CD14-positive monocyte (primary cell): ENCODE measurements around the gene KDM5C. TPM values are rescaled to one million over a fixed set of nuclear protein-coding genes. Genes with fewer than 3 reads are reported as not detected.
"Not testable (repeated sequence)": the region's sequence is repeated elsewhere in the genome, so short reads cannot be mapped to it uniquely, and the experiment has no call there.

ENCODE experiments used
- DNase-seq, 3 donors: peaks; one replicate each; pipeline ENCODE4 v3.0.0-alpha.2; 2011 to 2022
- H2AFZ ChIP-seq: 2 replicates; pipeline ENCODE4 v1.6.0; 2012; ENCODE audit warnings: mild to moderate bottlenecking, low read depth, low read length, inconsistent platforms; ENCODE audit not compliant: insufficient read depth, poor library complexity, severe bottlenecking
- H3K27ac ChIP-seq, 2 donors: 1 replicate in 1 of 2; 2 replicates in 1 of 2; pipeline ENCODE4 v1.5.1; 2012 to 2013; ENCODE audit warnings: low read length in 2 of 2, control low read depth in 1 of 2, inconsistent platforms in 1 of 2, low read depth in 1 of 2, mild to moderate bottlenecking in 1 of 2
- H3K27me3 ChIP-seq, 2 donors: one replicate each; pipeline versions ENCODE4 v1.6.0 to v1.6.1; 2011 to 2013; ENCODE audit warnings: low read length in 2 of 2; ENCODE audit not compliant: control insufficient read depth in 2 of 2, insufficient read depth in 2 of 2
- H3K36me3 ChIP-seq, 2 donors: replicated peaks in 1 of 2; 1 replicate in 1 of 2; 2 replicates in 1 of 2; pipeline versions ENCODE4 v1.5.1 to v1.6.1; 2012 to 2013; ENCODE audit warnings: low read length in 2 of 2, control low read depth in 1 of 2, inconsistent platforms in 1 of 2, mild to moderate bottlenecking in 1 of 2; ENCODE audit not compliant: insufficient read depth in 2 of 2, control insufficient read depth in 1 of 2
- H3K4me1 ChIP-seq, 2 donors: 1 replicate in 1 of 2; 2 replicates in 1 of 2; pipeline versions ENCODE4 v1.5.1 to v1.6.1; 2012 to 2013; ENCODE audit warnings: low read length in 2 of 2, control low read depth in 1 of 2, inconsistent platforms in 1 of 2, mild to moderate bottlenecking in 1 of 2, moderate library complexity in 1 of 2; ENCODE audit not compliant: insufficient read depth in 2 of 2, control insufficient read depth in 1 of 2
- H3K4me2 ChIP-seq: replicated peaks from 2 replicates; pipeline ENCODE3; 2012; ENCODE audit warnings: low read length, moderate library complexity, mild to moderate bottlenecking; ENCODE audit not compliant: poor library complexity, severe bottlenecking; ENCODE audit errors: extremely low read depth
- H3K4me3 ChIP-seq, 3 experiments: fragments of 200-600 bp in 1 of 3; sonication (generic) in 1 of 3; replicated peaks in 1 of 3; 1 replicate in 2 of 3; 2 replicates in 1 of 3; pipeline ENCODE4 v1.5.1; 2011 to 2013; ENCODE audit warnings: low read length in 3 of 3, mild to moderate bottlenecking in 3 of 3, control low read depth in 2 of 3, low read depth in 2 of 3, inconsistent platforms in 1 of 3, moderate library complexity in 1 of 3
- H3K79me2 ChIP-seq: 2 replicates; pipeline ENCODE4 v1.6.0; 2012; ENCODE audit warnings: mild to moderate bottlenecking, control low read depth, inconsistent platforms, low read length, moderate library complexity; ENCODE audit not compliant: insufficient read depth
- H3K9ac ChIP-seq: 2 replicates; pipeline ENCODE4 v1.6.0; 2017; ENCODE audit warnings: low read length, mild to moderate bottlenecking; ENCODE audit not compliant: insufficient read depth, poor library complexity, severe bottlenecking
- H3K9me3 ChIP-seq, 2 donors: replicated peaks in 1 of 2; 1 replicate in 1 of 2; 2 replicates in 1 of 2; pipeline versions ENCODE4 v1.5.1 to v1.6.1; 2012 to 2013; ENCODE audit warnings: low read length in 2 of 2, control low read depth in 1 of 2; ENCODE audit not compliant: control insufficient read depth in 1 of 2, insufficient read depth in 1 of 2
- H4K20me1 ChIP-seq: 2 replicates; pipeline ENCODE4 v1.6.0; 2012; ENCODE audit warnings: mild to moderate bottlenecking, low read length, control low read depth, moderate library complexity; ENCODE audit not compliant: insufficient read depth
- H3K27ac Mint-ChIP-seq, 7 donors: one replicate each; pipeline ENCODE4 v1.8.0; 2020; ENCODE audit warnings: mild to moderate bottlenecking in 7 of 7, mixed read lengths in 7 of 7, moderate library complexity in 6 of 7, inconsistent platforms in 2 of 7
- H3K27me3 Mint-ChIP-seq, 3 donors: one replicate each; pipeline ENCODE4 v1.8.0; 2021 to 2022; ENCODE audit warnings: low read depth in 3 of 3, mild to moderate bottlenecking in 3 of 3, mixed read lengths in 3 of 3, moderate library complexity in 3 of 3, inconsistent platforms in 1 of 3
- H3K36me3 Mint-ChIP-seq, 2 donors: one replicate each; pipeline ENCODE4 v1.8.0; 2020; ENCODE audit warnings: mixed read lengths in 2 of 2, inconsistent platforms in 1 of 2, mild to moderate bottlenecking in 1 of 2
- H3K4me1 Mint-ChIP-seq: one replicate; pipeline ENCODE4 v1.8.0; 2020; ENCODE audit warnings: mild to moderate bottlenecking, mixed read lengths
- H3K4me3 Mint-ChIP-seq, 2 donors: one replicate each; pipeline ENCODE4 v1.8.0; 2020; ENCODE audit warnings: mild to moderate bottlenecking in 2 of 2, mixed read lengths in 2 of 2, moderate library complexity in 1 of 2
- H3K9me3 Mint-ChIP-seq, 7 donors: one replicate each; pipeline ENCODE4 v1.8.0; 2020 to 2022; ENCODE audit warnings: mixed read lengths in 7 of 7, mild to moderate bottlenecking in 6 of 7, moderate library complexity in 6 of 7, inconsistent platforms in 2 of 7
- WGBS: methylation state at CpG from one replicate; pipeline ENCODE4 v1.1.5; 2013; ENCODE audit warnings: missing lambda C conversion rate; ENCODE audit not compliant: insufficient coverage; 5-methylcytosine and 5-hydroxymethylcytosine counted together
- intact Hi-C, 2 donors: fragments of 100-400 bp; cut with micrococcal nuclease; formaldehyde crosslinking; loops; one replicate each; pipeline versions ENCODE4 v1.15.0 to v1.15.1; 2023
- polyA plus RNA-seq, 3 donors: library from polyadenylated mRNA; depleted of rRNA in 1 of 3; unstranded in 2 of 3; stranded (reverse) in 1 of 3; fragments of 300-500 nt in 2 of 3; fragments of >200 nt in 1 of 3; fragmentation: Illumina TruSeq in 2 of 3; gene quantifications; 1 replicate in 2 of 3; 2 replicates in 1 of 3; pipeline ENCODE4 v1.2.3, GENCODE V29; 2012 to 2021
- TF ChIP-seq, protein P1 (sequence below): fragments of 200-600 bp; IDR thresholded peaks from one replicate; pipeline ENCODE4 v1.8.0; 2022; ENCODE audit warnings: antibody characterized with exemption, mild to moderate bottlenecking

Gene KDM5C
- polyA plus RNA-seq, 3 donors, result 13.3 to 93.6 (median 16.7) TPM

DNA sequence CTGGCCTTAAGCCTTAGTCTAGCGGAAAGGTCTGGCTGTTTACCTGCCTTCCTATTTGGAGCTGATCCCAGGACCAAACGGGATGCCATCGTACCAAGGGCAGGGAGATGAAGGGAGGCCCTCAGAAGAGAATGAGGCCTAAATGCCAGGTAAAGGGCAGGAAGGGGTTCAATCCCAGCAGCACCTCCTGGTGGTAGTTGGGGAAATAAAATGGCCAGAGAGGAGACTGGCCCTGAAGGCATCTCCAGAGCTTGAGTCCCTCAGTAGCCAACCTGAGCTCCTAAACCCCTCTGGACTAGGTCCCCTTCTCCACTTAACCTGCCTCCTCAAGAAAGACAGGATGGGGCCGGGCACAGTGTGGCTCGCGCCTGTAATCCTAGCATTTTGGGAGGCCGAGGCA lies 53.7 kb downstream of the KDM5C start:
- Histone ChIP-seq H4K20me1 (no peaks in the 10 kb centered on the region), H3K4me3 (no peak overlapping the region)

DNA sequence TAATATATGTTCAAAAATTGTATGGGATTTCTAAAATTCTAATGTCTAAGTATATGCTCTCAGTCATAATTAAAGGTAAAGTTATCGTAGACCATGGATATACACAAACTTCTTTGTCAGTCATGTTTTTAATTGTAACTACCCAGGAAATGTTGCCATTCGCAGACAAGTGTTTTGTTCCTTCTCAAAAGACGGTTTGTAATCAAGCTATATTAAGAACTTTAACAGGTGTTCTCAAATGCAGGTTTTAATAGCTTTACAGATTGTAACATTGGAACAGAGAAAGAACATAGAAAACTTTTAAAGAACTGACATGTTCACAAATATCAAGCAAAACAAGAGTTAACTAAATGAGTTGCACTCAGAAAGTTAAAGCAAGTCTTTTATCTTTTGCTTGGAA lies 58.9 kb downstream of the KDM5C start:
- H3K4me3 Mint-ChIP-seq, result no peak overlapping the region
- peaks cover 0 to 4% of the 10 kb centered on the region in 2 donors for H3K27me3 ChIP-seq
- H3K27ac Mint-ChIP-seq, result no peak overlapping the region
- H3K36me3 Mint-ChIP-seq, result peaks cover 0 to 2% of the 10 kb centered on the region in 2 donors
- H3K4me2 ChIP-seq, result no peak overlapping the region
- H3K27me3 Mint-ChIP-seq, result peaks cover 0 to 16% (median 0%) of the 10 kb centered on the region in 3 donors
- H3K9me3 Mint-ChIP-seq, result peaks cover 0 to 1% (median 0%) of the 10 kb centered on the region in 7 donors
- H3K9ac ChIP-seq, result no peak overlapping the region
- no peak overlapping the region for H3K27ac ChIP-seq
- no peak overlapping the region for H3K4me3 ChIP-seq
- intact Hi-C loops, result no loop called here
- H2AFZ ChIP-seq, result no peak overlapping the region
- H3K4me1 Mint-ChIP-seq, result no peaks in the 10 kb centered on the region
- no CpG with 5 or more reads among the region's 3 CpGs for WGBS
- H3K4me1 ChIP-seq, result no peaks in the 10 kb centered on the region
- TF ChIP-seq, protein P1, sequence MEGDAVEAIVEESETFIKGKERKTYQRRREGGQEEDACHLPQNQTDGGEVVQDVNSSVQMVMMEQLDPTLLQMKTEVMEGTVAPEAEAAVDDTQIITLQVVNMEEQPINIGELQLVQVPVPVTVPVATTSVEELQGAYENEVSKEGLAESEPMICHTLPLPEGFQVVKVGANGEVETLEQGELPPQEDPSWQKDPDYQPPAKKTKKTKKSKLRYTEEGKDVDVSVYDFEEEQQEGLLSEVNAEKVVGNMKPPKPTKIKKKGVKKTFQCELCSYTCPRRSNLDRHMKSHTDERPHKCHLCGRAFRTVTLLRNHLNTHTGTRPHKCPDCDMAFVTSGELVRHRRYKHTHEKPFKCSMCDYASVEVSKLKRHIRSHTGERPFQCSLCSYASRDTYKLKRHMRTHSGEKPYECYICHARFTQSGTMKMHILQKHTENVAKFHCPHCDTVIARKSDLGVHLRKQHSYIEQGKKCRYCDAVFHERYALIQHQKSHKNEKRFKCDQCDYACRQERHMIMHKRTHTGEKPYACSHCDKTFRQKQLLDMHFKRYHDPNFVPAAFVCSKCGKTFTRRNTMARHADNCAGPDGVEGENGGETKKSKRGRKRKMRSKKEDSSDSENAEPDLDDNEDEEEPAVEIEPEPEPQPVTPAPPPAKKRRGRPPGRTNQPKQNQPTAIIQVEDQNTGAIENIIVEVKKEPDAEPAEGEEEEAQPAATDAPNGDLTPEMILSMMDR, result no peak
- no peaks in the 10 kb centered on the region for H3K79me2 ChIP-seq
- H3K9me3 ChIP-seq, result no peaks in the 10 kb centered on the region
- H3K36me3 ChIP-seq, result no peaks in the 10 kb centered on the region
- no peak for DNase-seq
- H4K20me1 ChIP-seq, result no peaks in the 10 kb centered on the region

More for the DNA sequence above, 53.7 kb downstream of the KDM5C start:
- DNase-seq, result no peak
- H3K9ac ChIP-seq, result no peak overlapping the region
- Mint-ChIP-seq H3K36me3 (peaks cover 2 to 7% of the 10 kb centered on the region in 2 donors), H3K4me3 (no peak overlapping the region), H3K4me1 (no peaks in the 10 kb centered on the region), H3K27ac (no peak overlapping the region), H3K27me3 (peaks cover 0 to 2% (median 0%) of the 10 kb centered on the region in 3 donors), H3K9me3 (peaks cover 4 to 23% (median 12%) of the 10 kb centered on the region in 7 donors)
- H3K79me2 ChIP-seq, result no peaks in the 10 kb centered on the region
- H3K9me3 ChIP-seq, result peaks cover 8 to 11% of the 10 kb centered on the region in 2 donors
- no peaks in the 10 kb centered on the region for H3K4me1 ChIP-seq
- intact Hi-C loops, result no loop called here
- no peaks in the 10 kb centered on the region for H3K36me3 ChIP-seq
- H3K4me2 ChIP-seq, result no peak overlapping the region
- H3K27me3 ChIP-seq, result no peaks in the 10 kb centered on the region
- H2AFZ ChIP-seq, result no peak overlapping the region
- no peak overlapping the region for H3K27ac ChIP-seq
- WGBS, result 100% methylated on average over 1 of the region's 7 CpGs
- TF ChIP-seq, protein P1, result no peak

DNA sequence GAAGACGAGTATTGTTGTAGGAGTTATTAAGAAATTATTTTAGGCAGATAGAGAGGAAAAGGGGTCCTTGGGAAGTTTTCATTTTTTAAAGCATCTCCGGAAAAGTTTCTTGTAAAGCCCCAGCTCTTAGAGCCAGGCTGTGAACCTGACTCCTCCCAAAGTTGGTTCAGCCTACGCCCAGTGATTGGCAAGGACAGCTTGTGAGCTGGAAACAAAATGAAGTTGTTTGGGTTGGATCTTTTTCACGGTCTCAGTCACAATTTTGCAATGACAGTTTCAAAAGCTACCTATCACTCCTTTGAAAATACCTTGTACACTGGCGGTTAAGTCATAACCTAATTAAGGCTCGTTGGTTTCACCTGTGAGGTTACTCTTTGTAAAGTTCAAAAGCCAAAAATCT lies 60.4 kb downstream of the KDM5C start:
- H3K9me3 ChIP-seq, H2AFZ ChIP-seq, H3K79me2 ChIP-seq, H3K4me1 ChIP-seq, H4K20me1 ChIP-seq, H3K36me3 ChIP-seq, H3K27ac Mint-ChIP-seq, H3K4me3 ChIP-seq, H3K4me3 Mint-ChIP-seq, H3K36me3 Mint-ChIP-seq, intact Hi-C loops, H3K9me3 Mint-ChIP-seq, H3K9ac ChIP-seq, H3K4me1 Mint-ChIP-seq, H3K27me3 ChIP-seq, DNase-seq, H3K27ac ChIP-seq, H3K4me2 ChIP-seq: not testable (repeated sequence)
- 100% methylated on average over 1 of the region's 6 CpGs for WGBS
- peaks cover 0 to 17% (median 1%) of the 10 kb centered on the region in 3 donors for H3K27me3 Mint-ChIP-seq
